Endometrium (tissue), 2 donors: ENCODE measurements around the gene CCM2L.
"Not testable (repeated sequence)": the region's sequence is repeated elsewhere in the genome, so short reads cannot be mapped to it uniquely, and the experiment has no call there.

Source experiments
- FAIRE-seq: peaks from 2 replicates; lab custom pipeline; 2012; peaks lifted over from hg19 to GRCh38; lab: Jason Lieb, UNC
- donor health status: control.
- donor health status: control.

Gene CCM2L

DNA sequence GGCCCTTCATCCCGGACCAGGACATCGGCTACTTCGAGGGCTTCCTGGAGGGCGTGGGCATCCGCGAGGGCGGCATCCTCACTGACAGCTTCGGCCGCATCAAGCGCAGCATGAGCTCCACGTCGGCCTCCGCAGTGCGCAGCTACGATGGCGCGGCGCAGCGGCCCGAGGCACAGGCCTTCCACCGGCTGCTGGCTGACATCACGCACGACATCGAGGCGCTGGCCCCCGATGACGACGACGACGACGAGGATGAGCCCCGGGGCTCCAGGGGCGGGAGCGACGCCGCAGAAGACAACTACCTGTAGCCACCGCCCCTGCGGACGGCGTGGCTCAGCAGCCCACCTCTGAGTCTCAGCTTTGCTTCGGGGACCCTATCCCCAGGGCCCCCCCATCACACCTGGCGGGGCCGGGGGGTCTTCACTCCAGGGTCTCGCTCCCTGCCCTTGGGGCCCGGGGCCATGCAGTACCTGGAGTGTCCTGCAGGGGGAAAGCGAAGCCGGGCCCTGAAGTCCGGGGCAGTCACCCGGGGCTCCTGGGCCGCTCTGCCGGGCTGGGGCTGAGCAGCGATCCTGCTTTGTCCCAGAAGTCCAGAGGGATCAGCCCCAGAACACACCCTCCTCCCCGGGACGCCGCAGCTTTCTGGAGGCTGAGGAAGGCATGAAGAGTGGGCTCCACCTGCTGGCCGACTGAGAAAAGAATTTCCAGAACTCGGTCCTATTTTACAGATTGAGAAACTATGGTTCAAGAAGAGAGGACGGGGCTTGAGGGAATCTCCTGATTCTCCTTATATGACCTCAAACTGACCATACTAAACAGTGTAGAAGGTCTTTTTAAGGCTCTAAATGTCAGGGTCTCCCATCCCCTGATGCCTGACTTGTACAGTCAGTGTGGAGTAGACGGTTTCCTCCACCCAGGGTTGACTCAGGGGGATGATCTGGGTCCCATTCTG is 21.0 kb downstream of the CCM2L start:
- no peak for FAIRE-seq

DNA sequence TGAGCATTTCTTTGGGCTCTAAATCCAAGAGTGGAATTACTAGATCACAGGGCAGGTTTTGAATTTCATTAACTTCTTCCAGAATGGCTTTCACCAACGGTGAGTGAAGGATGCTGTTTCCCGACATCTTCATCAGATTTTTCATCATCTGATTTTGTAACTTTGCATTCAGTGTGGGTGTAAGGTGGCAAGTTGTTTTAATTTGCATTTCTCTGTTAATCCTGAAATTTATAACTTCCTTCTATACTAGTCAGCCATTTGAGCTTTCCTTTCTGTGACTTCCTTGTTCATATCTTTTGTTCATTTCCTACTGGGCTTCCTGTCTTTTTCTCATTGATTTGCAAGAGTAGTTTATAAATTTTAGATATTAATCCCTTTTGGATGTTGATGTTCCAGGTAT is 23.1 kb downstream of the CCM2L start:
- FAIRE-seq = no peak

DNA sequence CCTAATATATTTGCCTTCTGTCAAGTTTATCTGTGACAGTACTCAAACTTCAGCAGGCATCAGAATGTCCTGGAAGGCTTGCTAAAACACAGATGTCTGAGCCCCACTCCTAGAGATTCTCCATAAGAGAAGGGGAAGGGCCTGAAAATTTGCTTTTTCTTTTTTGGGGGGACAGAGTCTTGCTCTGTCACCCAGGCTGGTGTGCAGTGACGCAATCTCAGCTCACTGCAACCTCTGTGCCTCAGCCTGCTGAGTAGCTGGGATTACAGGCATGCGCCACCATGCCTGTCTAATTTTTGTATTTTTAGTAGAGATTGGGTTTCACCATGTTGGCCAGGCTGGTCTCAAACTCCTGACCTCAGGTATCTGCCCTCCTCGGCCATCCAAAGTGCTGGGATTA is 23.5 kb downstream of the CCM2L start:
- not testable (repeated sequence) for FAIRE-seq

DNA sequence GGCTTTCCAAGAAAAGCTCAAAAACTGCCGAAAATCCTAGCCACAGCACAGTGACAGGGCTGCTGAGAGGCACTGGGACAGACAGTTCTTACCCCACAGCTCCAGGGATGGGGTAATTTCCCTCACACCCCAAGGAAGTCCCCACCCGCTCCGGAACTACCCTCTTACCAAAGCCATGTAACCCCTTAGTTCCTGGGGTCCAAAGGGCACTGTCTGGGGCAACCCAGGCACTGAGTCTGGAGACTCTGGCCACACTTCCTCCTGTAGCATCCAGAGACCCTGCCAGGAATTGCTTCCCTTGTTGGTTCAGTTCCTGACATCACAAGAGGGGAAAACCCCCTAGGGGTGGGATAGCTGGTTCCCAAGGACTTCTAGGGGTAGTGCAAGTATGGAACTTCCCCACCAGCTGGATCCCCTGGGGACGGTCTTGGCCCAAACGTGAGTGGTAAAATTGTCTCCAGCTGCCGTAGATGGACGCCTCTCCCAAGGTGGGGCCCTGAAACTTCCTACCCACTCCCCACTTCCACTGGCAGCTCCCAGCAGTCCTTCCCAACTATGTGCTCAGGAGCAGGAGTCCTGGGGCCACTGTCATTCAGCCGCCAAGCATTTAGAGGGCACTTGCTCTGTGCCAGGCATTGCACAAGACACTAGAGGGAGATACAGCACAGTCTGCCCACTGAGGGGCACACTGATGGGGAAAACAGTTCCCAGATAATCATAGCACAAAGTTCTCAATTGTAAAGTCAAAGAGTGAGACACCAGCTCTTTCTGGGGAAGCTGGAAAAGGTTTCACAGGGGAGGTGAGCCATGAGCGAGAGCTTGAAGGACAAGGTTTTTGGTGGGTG is 24.6 kb downstream of the CCM2L start:
- no peak for FAIRE-seq

DNA sequence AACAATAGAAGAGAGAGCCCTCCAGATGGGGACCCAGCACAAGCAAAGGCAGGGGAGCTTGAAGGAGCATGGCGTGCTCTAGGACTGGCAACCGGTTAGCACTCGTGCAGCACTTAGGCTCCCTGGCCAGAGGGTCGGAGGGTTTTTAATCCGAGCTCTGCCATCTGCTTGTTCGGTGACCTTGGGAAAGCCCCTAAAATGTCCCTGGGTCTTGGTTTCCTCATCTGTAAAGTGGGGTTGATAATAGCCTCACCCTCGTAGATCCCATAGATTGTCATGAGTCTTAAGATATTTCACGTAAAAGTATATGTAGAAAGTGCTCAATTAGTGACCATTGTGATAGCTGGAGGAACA is 25.2 kb downstream of the CCM2L start:
- FAIRE-seq = no peak

DNA sequence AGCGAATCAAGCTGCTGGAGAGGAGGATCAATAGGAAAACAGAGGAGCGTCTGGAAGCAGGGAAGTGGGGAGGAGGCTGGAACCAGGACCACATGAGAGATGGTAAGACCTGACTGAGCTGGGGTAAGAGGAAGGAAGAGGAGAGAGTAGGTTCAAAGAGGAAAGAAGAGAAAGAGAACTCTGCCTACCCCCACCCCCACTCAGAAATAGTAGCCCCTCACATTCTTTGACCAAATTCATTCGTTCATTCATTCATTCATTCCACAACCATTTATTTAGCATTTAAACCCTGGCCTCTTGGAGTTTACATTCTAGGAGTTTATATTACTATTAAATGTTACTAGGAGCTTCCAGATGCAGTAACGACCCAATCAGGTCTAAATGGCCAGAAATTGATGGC is 26.0 kb downstream of the CCM2L start:
- no peak for FAIRE-seq

DNA sequence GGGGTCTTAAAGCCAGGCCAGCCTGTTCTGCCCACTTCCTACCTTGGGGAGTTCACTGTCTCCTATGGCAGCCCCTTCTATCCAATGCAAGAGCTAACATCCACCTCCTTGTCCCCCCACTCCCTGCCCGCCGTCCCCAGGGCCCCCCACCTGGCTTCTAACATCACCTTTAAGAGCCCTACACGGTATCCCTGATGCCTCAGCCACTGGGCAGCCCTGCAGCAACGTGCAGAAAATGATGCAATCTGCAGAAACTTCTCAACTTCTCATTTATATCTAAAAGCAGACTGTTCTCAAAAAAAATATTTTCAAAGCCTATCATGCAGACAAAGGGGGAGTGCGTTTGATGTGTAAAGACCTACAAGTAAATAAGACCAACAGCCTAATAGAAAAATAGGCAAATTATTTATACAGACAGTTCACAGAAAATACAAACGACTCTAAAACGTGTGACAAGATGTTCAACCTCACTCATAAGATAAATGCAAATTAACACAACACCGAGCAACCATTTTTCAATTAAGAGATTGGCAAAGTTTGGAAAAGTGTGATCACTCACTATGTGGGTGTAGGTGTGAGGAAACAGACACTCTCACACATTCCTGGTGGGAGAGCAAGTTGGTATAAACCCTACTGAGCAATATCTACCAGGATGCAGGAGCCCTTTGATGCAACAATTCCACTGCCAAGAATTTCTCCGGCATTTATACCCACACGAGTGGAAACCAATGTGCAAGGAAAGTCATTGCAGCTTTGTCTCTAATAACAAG is 26.7 kb downstream of the CCM2L start:
- no peak for FAIRE-seq

DNA sequence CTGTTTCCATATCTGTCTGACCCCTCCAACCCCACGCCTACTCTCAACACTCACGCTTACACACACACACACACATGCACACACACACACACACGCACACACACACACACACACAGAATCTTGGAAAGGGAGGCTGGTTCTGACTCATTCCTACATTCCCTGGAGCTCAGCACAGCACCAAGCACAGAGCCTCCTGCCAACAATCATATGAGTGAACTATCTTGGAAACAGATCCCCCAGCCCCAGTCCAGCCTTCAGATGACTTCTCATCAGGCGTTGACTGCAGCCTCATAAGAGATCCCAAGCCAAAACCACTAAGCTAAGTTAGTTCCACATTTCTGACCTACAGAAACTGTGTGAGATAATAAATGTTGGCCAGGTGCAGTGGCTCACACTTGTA is 27.7 kb downstream of the CCM2L start:
- no peak for FAIRE-seq

DNA sequence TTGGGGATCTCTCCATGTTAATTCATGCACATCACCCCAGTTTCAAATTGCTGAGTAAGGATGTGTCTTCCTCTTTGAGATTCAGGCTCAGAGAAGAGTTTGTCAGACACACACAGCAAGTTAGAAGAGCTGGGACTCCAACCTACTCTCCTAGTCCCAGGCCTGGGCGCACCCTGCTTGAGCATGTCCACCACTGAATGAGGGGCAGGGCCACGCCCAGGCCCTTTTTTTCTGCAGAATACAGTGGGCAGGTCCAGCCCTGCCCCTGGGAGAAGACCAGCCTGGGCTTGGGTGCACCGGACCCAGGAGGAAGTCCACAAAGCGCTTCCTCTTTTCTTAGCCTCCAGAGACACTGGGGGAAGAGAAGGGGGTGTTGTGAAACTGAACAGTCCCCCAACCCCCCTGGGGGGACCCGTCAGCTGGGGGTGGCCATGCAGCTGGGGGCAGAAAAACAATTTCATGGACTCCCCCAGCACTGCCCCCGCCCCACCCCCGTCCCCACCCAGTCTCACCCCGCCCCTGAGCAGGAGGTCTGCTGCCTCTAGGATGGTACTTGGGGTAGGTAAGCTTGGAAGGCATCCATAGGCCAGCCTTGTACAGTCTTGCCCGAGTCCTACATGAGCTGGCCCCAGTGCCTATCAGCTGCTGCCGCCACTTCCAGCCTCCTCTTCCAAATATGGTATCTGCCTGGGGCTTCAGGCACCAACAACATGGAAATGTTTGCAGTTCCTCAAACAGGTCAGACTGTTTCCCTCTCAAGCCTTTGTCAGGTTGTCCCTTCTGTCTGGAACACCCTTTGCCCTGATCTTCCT is 30.1 kb downstream of the CCM2L start:
- no peak for FAIRE-seq

DNA sequence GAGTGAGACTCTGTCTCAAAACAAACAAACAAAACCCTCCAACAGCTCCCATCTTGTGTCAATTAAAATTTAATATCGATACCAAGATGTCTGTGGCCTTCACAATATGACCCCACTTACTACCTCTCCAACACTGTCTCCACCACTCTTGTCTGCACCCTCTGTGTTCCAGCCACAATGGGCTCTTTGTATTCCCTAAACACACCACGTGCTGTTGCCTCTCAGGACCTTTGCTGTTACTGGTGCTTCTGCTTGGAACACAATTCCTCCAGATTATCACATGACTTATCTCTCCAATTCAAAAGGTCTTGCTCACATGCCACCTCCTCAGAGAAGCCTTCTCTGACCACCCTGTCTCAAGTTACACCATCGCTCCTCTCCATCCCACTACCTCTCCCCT is 35.8 kb downstream of the CCM2L start:
- FAIRE-seq = no peak

DNA sequence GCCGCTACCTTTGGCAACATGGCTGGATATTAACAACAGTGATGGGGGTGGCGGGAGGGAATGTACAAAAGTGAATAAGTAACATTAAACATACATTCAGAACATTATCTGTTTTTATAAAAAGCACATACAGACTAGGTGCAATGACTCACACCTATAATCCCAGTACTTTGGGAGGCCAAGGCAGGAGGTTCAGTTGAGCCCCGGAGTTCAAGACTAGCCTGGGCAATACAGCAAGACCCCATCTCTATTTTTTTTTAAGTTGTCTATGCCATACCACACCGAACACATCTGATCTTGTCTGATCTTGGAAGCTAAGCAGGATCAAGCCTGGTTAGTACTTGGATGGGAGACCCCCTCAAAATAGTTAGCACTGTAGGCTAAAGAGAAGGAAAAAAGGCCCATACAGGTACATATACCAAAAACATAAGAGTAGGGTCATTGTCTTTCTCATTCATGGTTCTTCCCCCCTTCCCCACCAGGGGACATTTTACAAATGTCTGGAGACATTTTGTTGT is 40.1 kb downstream of the CCM2L start:
- FAIRE-seq = no peak

DNA sequence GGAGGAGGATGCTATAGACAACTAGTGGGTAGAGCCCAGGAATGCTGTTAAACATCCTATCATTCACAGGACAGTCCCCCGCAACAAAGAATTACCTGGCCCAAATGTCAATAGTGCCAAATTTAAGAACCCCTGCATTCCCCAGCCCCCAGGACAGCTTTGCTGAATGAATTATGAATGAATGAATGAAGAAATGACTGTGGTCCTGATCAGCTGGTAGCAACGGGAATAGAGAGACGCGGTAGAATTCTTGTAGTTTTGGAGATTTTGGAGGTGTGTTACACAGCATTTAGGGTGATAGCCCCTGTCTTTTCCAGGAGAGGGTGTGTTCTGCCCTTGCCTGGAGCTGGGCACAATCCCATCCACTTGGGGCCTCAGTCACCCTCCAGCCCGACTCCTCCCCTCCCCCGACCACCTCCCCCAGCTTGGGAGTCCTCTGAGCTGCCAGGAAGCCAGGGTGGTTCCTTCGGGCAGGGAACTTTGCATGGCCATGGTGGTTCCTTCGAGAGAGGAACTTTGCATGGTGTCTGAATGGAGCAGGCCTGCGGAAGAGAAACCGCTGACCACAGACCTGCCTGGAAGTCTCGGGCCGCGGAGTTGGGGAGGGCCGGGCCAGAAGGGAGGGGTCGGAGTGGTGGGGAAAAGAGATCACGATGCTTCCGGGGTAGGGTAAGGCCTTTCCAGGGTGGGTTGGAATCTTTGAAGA is 40.8 kb downstream of the CCM2L start:
- FAIRE-seq = no peak

DNA sequence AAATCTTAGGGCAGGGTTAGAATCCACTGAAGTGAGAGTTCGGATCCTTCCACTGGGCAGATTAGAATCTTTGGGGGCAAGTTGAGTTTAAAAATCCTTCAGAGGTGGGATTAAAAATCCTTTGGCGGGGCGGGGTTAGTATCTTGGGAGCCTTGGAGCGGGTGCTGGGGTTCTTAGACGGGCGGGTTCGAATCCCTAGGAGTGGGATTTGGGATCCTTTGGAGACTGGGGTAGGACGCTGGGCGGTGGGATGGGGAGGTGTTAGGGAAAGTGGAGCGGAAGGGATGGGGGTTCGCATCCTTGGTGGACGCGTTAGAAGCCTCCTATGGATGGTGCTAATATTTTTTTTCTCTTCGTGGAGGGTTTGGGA is 41.5 kb downstream of the CCM2L start:
- no peak for FAIRE-seq

DNA sequence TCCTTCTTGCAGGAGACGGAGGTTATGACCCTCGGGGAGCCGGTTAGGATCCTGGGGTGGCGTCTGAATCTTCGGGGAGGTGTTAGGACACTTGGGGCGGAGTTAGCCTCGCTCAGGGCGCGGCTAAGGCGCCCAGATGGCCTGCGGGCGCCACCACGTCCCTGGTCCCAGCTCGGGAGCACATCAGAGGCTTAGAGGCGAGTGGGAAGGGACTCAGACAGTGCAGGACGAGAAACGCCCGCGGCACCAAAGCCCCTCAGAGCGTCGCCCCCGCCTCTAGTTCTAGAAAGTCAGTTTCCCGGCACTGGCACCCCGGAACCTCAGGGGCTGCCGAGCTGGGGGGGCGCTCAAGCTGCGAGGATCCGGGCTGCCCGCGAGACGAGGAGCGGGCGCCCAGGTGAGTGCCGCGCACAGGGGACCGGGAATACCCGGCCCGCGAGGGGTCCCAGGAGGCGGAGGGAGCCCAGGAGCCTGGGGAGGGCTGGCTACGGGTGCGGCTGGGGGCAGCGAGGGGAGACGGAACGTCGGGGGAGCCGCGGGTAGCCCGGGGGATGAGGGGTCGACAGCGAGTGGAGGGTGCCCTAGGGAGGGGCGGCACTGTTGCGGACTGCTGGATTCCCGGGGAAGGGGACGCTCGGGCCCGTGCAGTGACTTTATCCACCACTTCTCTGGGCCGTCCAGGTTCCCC is 42.0 kb downstream of the CCM2L start, which contains the start of gene HCK:
HCK (plus strand) TSS at position 153 of the 688 bp plus-strand sequence.
- no peak for FAIRE-seq

DNA sequence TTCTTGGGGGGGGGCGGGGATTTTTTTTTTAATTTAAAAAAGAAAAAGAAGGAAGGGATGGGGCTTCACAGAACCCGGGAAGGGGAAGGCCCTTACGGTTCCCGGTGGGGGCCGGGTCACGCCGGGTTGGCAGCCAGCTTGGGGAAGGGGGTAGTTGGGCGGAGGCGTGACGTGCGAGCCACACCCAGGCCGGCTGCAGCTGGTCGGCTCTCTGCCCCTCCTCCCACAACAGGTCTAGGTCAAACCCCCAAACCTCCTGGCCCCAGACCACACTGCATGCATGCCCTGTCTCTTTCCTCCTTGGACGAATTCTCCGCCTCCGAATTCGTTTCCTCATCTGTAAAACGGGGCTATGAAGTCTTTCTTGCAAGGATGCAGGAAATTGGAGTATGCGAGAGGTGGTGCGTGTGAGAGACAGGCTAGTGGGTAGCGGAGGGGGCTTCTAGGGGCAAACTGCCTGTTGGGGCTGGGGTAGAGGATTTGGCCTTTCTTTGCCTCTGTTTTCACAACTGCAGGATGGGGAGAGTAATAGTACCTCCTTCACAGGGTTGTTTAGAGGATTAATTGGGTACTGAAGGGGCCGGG is 42.6 kb downstream of the CCM2L start:
- FAIRE-seq = no peak

DNA sequence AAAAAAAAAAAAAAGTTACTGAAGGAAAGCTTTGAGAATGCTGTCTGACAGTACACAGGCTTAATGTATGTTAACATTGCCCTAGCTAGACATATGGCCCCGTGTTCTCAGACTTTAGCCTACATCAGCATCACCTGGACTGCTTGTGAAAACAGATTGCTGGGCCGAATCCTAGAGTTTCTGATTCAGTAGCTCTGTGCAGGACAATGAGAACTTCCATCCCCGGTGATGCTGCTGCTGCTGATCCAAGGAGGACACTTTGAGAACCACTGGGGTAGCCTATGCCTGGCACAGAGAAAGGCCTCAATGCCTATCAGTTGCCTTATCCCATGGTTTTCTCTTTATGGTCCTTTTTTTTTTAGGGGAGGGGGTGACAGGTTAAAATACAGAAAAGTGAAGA is 43.4 kb downstream of the CCM2L start:
- no peak for FAIRE-seq

DNA sequence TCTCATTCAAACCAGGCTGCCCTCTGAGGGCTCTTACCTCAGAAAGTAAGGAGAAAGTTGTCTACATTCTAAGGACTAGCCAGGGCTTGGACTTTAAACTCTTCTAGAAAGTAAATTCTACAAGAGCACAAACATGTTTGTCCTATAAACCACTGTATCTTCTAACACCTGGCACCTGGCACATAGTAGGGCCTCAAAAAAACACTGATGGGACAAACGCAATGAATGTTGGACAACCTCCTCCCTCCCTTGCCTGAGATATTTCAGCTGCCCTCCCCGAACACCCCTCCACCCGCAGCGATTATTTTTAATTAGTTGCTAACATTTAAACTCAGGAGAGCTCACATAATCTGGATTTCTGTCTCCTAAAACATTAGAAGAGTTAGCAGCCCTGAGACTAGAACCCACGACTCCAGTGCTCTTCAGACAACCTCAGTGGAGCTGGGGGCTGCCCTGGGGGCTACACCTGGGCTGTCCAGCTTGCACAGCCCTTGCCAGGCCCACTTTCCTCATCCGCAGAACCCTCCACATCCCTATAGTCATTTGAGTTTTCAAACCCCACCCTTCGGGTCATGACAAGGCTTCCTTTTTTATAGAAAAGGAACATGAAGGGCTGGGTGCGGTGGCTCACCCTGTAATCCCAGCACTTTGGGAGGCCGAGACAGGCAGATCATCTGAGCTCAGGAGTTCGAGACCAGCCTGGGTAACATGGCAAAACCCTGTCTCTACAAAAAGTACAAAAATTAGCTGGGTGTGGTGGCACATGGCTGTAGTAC is 46.7 kb downstream of the CCM2L start:
- FAIRE-seq = no peak

DNA sequence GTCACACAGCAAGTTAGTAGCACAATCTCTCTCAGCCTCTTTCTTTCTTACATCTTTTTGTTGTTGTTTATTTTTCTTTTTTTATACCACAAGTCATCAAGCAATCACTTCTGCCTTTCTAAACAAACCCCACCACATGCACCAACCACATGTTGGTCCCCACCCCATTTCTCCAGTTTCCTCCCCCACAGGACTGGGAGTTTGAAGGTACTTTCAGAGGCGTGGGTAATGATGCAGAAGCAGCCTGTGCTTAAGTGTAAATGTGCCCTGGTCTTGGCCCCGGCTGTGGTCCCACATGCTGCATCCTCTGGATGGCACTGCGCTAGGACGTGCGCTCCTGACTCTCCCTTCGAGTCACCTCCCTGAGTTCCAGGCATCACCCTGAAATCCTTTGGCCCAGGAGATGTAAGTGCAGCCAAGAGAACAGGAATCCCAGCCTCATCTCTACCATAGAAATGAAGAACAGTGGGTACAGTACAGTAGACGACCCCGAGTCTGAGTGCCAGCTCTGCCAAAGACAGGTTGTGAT is 47.5 kb downstream of the CCM2L start:
- FAIRE-seq = no peak

DNA sequence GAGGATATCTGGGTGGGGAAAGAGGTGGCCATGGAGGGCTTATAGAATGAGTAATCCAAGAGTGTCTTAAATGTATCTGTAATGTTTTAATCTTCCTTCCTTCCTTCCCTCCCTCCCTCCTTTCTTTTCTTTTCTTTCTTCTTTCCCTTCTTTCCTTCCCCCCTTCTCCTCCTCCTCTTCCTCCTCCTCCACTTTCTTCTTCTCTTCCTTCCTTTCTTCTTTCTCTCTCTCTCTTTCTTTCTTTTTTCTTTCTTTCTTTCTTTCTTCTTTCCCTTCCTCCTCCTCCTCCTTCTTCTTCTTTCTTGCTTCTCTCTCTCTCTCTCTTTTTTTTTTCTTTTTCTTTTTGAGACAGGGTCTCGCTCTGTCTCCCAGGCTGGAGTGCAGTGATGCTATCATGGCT is 49.0 kb downstream of the CCM2L start:
- no peak for FAIRE-seq
